ENCODE data around the gene IGLL5.

Gene IGLL5

GRCh38 chr22:22841598-22841997, 46.0 kb upstream of the IGLL5 start:
- H3K18ac ChIP-seq (ENCODE audit: low read depth in 1 of 2, low read length in 2 of 2): no peak overlapping the region

DNA sequence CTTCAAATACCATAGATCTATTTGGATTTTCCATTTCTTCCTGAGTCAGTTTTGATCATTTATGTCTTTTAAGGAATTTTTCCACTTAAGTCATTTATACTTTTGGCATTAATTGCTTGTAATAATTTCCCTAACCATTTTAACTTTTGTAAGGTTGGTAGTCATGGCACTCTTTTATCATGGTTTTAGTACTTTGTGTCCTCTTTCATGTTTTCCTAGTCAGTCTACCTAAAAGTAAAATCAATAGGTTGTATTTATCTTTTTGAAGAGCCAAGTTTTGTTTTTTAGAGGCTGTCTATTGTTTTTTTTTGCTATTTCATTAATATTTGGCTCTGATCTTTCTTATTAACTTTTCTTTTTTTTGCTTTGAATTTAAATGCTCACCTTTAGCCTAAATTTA, 45.5 kb upstream of the IGLL5 start:
- Histone ChIP-seq H3K79me1 (replicated peaks; ENCODE audit: low read length, poor library complexity, severe bottlenecking) (no peaks in the 10 kb centered on the region), H2BK120ac (ENCODE audit: low read depth, low read length) (no peak overlapping the region), H2BK5ac (ENCODE audit: low read depth, low read length, poor library complexity, severe bottlenecking) (no peak overlapping the region), H3K14ac (ENCODE audit: low read length in 2 of 2) (no peak overlapping the region), H3K4me3 (ENCODE audit: insufficient read depth in 1 of 2, low read depth in 1 of 2, low read length in 2 of 2) (no peak overlapping the region), H3K18ac (ENCODE audit: low read depth in 1 of 2, low read length in 2 of 2) (no peak overlapping the region), H4K8ac (ENCODE audit: low read length) (no peak overlapping the region), H3K9me3 (ENCODE audit: control insufficient read depth, low read length) (no peaks in the 10 kb centered on the region), H4K91ac (ENCODE audit: low read length) (no peak overlapping the region), H3K9ac (ENCODE audit: low read length) (no peak overlapping the region), H2BK12ac (ENCODE audit: low read length in 2 of 2) (no peak overlapping the region), H3K23ac (ENCODE audit: low read length in 2 of 2) (no peak overlapping the region), H3K4me1 (ENCODE audit: control insufficient read depth, insufficient read depth, low read depth, low read length) (no peaks in the 10 kb centered on the region), H2AFZ (ENCODE audit: low read depth, low read length) (no peak overlapping the region), H3K4ac (ENCODE audit: low read depth in 1 of 2, low read length in 2 of 2) (no peak overlapping the region), H2AK5ac (ENCODE audit: low read length, severe bottlenecking) (no peak overlapping the region), H3K27ac (ENCODE audit: low read length, poor library complexity, severe bottlenecking) (no peak overlapping the region), H3K27me3 (ENCODE audit: control insufficient read depth in 1 of 2, insufficient read depth in 1 of 2, low read length in 2 of 2) (peaks cover 0 to 36% of the 10 kb centered on the region in 2 experiments), H3K36me3 (ENCODE audit: control insufficient read depth in 1 of 2, insufficient read depth in 2 of 2, low read depth in 1 of 2, low read length in 2 of 2) (no peaks in the 10 kb centered on the region), H2BK15ac (ENCODE audit: low read depth, poor library complexity, severe bottlenecking) (no peak overlapping the region), H3K4me2 (ENCODE audit: low read length, poor library complexity, severe bottlenecking) (no peak overlapping the region)
- DNase-seq: no peak

More at GRCh38 chr22:22841598-22841997, 46.0 kb upstream of the IGLL5 start:
- Histone ChIP-seq H2AFZ (ENCODE audit: low read depth, low read length) (no peak overlapping the region), H3K4me2 (ENCODE audit: low read length, poor library complexity, severe bottlenecking) (no peak overlapping the region), H2AK5ac (ENCODE audit: low read length, severe bottlenecking) (no peak overlapping the region), H3K79me1 (replicated peaks; ENCODE audit: low read length, poor library complexity, severe bottlenecking) (no peaks in the 10 kb centered on the region), H4K91ac (ENCODE audit: low read length) (no peak overlapping the region), H3K27ac (ENCODE audit: low read length, poor library complexity, severe bottlenecking) (no peak overlapping the region), H3K9me3 (ENCODE audit: control insufficient read depth, low read length) (no peaks in the 10 kb centered on the region), H3K27me3 (ENCODE audit: control insufficient read depth in 1 of 2, insufficient read depth in 1 of 2, low read length in 2 of 2) (peaks cover 0 to 31% of the 10 kb centered on the region in 2 experiments), H3K4ac (ENCODE audit: low read depth in 1 of 2, low read length in 2 of 2) (no peak overlapping the region), H2BK15ac (ENCODE audit: low read depth, poor library complexity, severe bottlenecking) (no peak overlapping the region), H2BK5ac (ENCODE audit: low read depth, low read length, poor library complexity, severe bottlenecking) (no peak overlapping the region), H3K4me3 (ENCODE audit: insufficient read depth in 1 of 2, low read depth in 1 of 2, low read length in 2 of 2) (no peak overlapping the region), H2BK120ac (ENCODE audit: low read depth, low read length) (no peak overlapping the region), H3K4me1 (ENCODE audit: control insufficient read depth, insufficient read depth, low read depth, low read length) (no peaks in the 10 kb centered on the region), H2BK12ac (ENCODE audit: low read length in 2 of 2) (no peak overlapping the region), H4K8ac (ENCODE audit: low read length) (no peak overlapping the region), H3K14ac (ENCODE audit: low read length in 2 of 2) (no peak overlapping the region), H3K36me3 (ENCODE audit: control insufficient read depth in 1 of 2, insufficient read depth in 2 of 2, low read depth in 1 of 2, low read length in 2 of 2) (no peaks in the 10 kb centered on the region), H3K23ac (ENCODE audit: low read length in 2 of 2) (no peak overlapping the region), H3K9ac (ENCODE audit: low read length) (no peak overlapping the region)
- no peak for DNase-seq

DNA sequence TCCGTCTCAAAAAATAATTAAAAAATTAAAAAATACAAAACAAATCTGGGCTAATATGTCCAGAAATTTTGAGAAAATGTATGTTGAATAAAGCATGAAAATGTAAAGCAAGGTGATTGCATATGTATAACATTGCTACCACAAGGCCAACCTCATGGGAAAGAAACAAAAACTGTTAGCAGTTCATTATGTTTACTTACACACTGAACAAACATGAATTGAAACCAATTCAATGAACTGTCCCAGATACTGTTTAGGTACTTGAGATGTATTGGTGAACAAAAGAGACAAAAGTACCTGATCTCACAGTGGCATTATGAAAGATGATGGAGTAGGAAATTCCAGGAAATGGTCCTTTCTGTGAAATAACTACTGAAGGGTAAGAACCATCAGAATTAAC, 43.8 kb upstream of the IGLL5 start:
- WGBS: no CpG with 5 or more reads among the region's 1 CpG
- Histone ChIP-seq H3K4me3 (ENCODE audit: insufficient read depth in 1 of 2, low read depth in 1 of 2, low read length in 2 of 2) (no peak overlapping the region), H2AK5ac (ENCODE audit: low read length, severe bottlenecking) (no peak overlapping the region), H3K36me3 (ENCODE audit: control insufficient read depth in 1 of 2, insufficient read depth in 2 of 2, low read depth in 1 of 2, low read length in 2 of 2) (no peaks in the 10 kb centered on the region), H3K4me1 (ENCODE audit: control insufficient read depth, insufficient read depth, low read depth, low read length) (no peaks in the 10 kb centered on the region), H2BK12ac (ENCODE audit: low read length in 2 of 2) (no peak overlapping the region), H4K91ac (ENCODE audit: low read length) (no peak overlapping the region), H3K9me3 (ENCODE audit: control insufficient read depth, low read length) (no peaks in the 10 kb centered on the region), H3K23ac (ENCODE audit: low read length in 2 of 2) (no peak overlapping the region), H2BK15ac (ENCODE audit: low read depth, poor library complexity, severe bottlenecking) (no peak overlapping the region), H3K27ac (ENCODE audit: low read length, poor library complexity, severe bottlenecking) (no peak overlapping the region), H4K8ac (ENCODE audit: low read length) (no peak overlapping the region), H3K4ac (ENCODE audit: low read depth in 1 of 2, low read length in 2 of 2) (no peak overlapping the region), H2BK5ac (ENCODE audit: low read depth, low read length, poor library complexity, severe bottlenecking) (no peak overlapping the region), H3K79me1 (replicated peaks; ENCODE audit: low read length, poor library complexity, severe bottlenecking) (no peaks in the 10 kb centered on the region), H3K14ac (ENCODE audit: low read length in 2 of 2) (no peak overlapping the region), H3K27me3 (ENCODE audit: control insufficient read depth in 1 of 2, insufficient read depth in 1 of 2, low read length in 2 of 2) (peaks cover 5 to 46% of the 10 kb centered on the region in 2 experiments), H3K4me2 (ENCODE audit: low read length, poor library complexity, severe bottlenecking) (no peak overlapping the region), H3K9ac (ENCODE audit: low read length) (no peak overlapping the region), H2BK120ac (ENCODE audit: low read depth, low read length) (no peak overlapping the region), H2AFZ (ENCODE audit: low read depth, low read length) (no peak overlapping the region), H3K18ac (ENCODE audit: low read depth in 1 of 2, low read length in 2 of 2) (no peak overlapping the region)
- no peak for DNase-seq

DNA sequence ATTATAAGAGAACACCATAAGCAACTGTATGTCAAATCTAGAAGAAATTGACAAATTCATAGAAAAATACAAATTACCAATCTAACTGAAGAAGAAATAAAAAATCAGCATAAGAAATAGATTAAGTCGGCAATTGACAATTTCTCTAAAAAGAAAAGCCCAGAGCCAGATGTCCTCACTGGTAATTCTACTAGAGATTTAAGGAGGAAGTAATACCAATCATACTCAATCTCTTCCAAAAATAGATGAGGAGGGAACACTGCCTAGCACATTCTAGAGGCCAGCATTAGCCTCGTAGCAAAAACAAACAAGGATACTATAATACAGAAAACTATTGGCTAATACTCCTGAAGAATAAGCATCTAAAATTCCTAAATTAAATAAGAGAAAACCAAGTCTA, 40.4 kb upstream of the IGLL5 start:
- Histone ChIP-seq H2BK5ac (ENCODE audit: low read depth, low read length, poor library complexity, severe bottlenecking) (no peak overlapping the region), H3K23ac (ENCODE audit: low read length in 2 of 2) (no peak overlapping the region), H3K4ac (ENCODE audit: low read depth in 1 of 2, low read length in 2 of 2) (no peak overlapping the region), H2BK15ac (ENCODE audit: low read depth, poor library complexity, severe bottlenecking) (no peak overlapping the region), H2AK5ac (ENCODE audit: low read length, severe bottlenecking) (no peak overlapping the region), H3K4me2 (ENCODE audit: low read length, poor library complexity, severe bottlenecking) (no peak overlapping the region), H3K14ac (ENCODE audit: low read length in 2 of 2) (no peak overlapping the region), H2BK120ac (ENCODE audit: low read depth, low read length) (no peak overlapping the region), H4K91ac (ENCODE audit: low read length) (no peak overlapping the region), H2AFZ (ENCODE audit: low read depth, low read length) (no peak overlapping the region), H3K36me3 (ENCODE audit: control insufficient read depth in 1 of 2, insufficient read depth in 2 of 2, low read depth in 1 of 2, low read length in 2 of 2) (no peaks in the 10 kb centered on the region), H3K4me1 (ENCODE audit: control insufficient read depth, insufficient read depth, low read depth, low read length) (no peaks in the 10 kb centered on the region), H3K79me1 (replicated peaks; ENCODE audit: low read length, poor library complexity, severe bottlenecking) (no peaks in the 10 kb centered on the region), H3K27ac (ENCODE audit: low read length, poor library complexity, severe bottlenecking) (no peak overlapping the region), H3K9me3 (ENCODE audit: control insufficient read depth, low read length) (no peaks in the 10 kb centered on the region), H3K9ac (ENCODE audit: low read length) (no peak overlapping the region), H3K4me3 (ENCODE audit: insufficient read depth in 1 of 2, low read depth in 1 of 2, low read length in 2 of 2) (no peak overlapping the region), H4K8ac (ENCODE audit: low read length) (no peak overlapping the region), H3K18ac (ENCODE audit: low read depth in 1 of 2, low read length in 2 of 2) (no peak overlapping the region), H3K27me3 (ENCODE audit: control insufficient read depth in 1 of 2, insufficient read depth in 1 of 2, low read length in 2 of 2) (peaks cover 11 to 52% of the 10 kb centered on the region in 2 experiments), H2BK12ac (ENCODE audit: low read length in 2 of 2) (no peak overlapping the region)
- DNase-seq: no peak
- WGBS: 20% methylated on average over 1 of the region's 2 CpGs

Measured in mesenchymal stem cell (in vitro differentiated cells and primary cell).